Body of pancreas (tissue), 4 donors: ENCODE measurements around the gene PLEKHG5.

Experiments
- POLR2A ChIP-seq, 3 donors: fragments of 450-650 bp; IDR thresholded peaks; one replicate each; pipeline ENCODE4 v1.6.1; 2016; ENCODE audit warnings: antibody characterized with exemption in 3 of 3, mild to moderate bottlenecking in 2 of 3
- TF ChIP-seq, protein P1 (sequence below), 7 experiments: fragments of 450-650 bp in 4 of 7; fragments of 200-600 bp in 3 of 7; sonication (generic) in 3 of 7; IDR thresholded peaks; one replicate each; pipeline ENCODE4 v1.5.1; 2016 to 2019; ENCODE audit warnings: antibody characterized with exemption in 7 of 7

- TF ChIP-seq, protein P1, sequence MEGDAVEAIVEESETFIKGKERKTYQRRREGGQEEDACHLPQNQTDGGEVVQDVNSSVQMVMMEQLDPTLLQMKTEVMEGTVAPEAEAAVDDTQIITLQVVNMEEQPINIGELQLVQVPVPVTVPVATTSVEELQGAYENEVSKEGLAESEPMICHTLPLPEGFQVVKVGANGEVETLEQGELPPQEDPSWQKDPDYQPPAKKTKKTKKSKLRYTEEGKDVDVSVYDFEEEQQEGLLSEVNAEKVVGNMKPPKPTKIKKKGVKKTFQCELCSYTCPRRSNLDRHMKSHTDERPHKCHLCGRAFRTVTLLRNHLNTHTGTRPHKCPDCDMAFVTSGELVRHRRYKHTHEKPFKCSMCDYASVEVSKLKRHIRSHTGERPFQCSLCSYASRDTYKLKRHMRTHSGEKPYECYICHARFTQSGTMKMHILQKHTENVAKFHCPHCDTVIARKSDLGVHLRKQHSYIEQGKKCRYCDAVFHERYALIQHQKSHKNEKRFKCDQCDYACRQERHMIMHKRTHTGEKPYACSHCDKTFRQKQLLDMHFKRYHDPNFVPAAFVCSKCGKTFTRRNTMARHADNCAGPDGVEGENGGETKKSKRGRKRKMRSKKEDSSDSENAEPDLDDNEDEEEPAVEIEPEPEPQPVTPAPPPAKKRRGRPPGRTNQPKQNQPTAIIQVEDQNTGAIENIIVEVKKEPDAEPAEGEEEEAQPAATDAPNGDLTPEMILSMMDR (IDR thresholded peaks at IDR 0.05): peak; percentile 78 to 91 (median 84)
- no peak for TF ChIP-seq POLR2A (IDR thresholded peaks at IDR 0.05)
Measured at GRCh38 chr1:6486433-6487011, 4.9 kb downstream of the PLEKHG5 start.
